Smooth muscle cell of the brain vasculature (primary cell): Measurements from ENCODE around the gene SEC11A.
"Not testable (repeated sequence)": the region's sequence is repeated elsewhere in the genome, so short reads cannot be mapped to it uniquely, and the experiment has no call there.

Source experiments
- DNase-seq: peaks from one replicate; pipeline ENCODE4 v3.0.0-alpha.2; 2012; ENCODE audit warnings: low read depth, low spot score

Gene SEC11A

GRCh38 chr15:84716036-84716732 lies at the start of gene SEC11A:
Gene SEC11A, minus strand, starts transcription at chr15:84716139. Its CDS starts 64 bp downstream, at chr15:84716075.
- peak; percentile 74 for DNase-seq

DNA sequence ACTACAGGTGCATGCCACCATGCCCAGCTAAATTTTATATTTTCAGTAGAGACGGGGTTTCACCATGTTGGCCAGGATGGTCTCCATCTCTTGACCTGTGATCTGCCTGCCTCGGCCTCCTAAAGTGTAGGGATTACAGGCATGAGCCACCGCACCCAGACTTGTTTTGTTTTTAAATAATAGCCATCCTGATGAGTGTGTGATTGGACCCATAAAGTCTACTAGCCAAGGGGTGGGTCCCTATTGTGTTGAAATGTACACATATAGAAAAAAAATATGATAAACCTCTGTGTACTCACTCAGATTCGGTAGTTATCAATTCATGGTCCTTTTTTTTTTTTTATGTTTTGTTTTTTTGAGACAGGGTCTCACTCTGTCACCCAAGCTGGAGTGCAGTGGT lies 49.7 kb upstream of the SEC11A start:
- DNase-seq = no peak

- DNase-seq = no peak
These were observed 49.0 kb upstream of the SEC11A start for GRCh38 chr15:84764989-84765388.

DNA sequence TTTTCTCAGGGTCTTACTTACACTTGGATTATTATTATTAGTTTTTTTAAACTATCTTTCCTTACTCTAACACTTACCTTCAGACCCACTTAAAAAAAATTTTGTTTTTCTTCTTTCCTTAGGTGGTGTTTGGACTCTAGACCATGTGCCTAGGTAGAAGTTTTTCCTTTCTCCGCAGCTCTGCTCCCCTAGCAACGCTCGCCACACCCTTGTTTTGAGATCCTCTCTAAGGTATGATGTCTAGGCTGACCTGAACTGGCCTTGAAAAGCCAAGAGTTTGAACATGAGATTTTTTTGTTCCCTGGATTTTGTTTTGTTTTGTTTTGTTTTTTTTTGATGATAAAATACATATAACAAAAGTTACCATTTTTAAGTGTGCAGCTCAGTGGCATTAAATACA lies 48.6 kb upstream of the SEC11A start:
- no peak for DNase-seq

DNA sequence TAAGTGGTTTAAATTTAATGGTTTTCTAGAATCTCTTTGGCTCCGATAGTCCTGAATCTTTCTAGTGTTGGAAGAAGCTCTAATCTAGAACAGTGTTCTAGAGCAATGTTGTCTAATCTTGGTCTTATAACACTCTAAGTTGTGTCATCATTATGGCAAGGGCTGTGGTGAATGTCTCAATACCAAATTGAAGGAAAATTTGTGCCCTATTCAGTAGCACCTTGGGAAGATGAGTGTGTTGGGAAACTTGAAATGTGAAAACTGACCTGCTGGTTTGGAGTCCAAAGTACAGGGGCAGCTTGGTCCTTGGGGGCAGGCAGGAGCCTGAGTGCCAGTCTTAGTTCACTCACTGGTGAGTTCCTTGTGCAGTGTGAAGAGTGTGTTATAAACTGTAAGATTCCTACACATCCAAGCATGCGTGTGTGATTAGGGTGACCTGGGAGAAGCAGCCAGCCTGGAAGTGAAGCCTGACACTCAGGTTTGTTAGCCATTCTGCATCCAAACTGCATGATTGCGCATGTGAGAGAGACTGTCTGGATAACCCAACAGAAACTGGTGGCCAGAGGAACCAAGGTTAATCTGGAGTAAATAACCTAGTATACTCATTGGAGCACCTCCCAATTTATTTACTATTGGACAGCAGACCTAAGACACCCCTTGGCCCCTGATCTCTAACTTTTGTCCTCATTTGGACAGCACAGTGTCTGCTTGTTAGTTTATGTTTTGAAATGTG lies 47.1 kb upstream of the SEC11A start:
- no peak for DNase-seq

- DNase-seq = no peak
These were observed 45.7 kb upstream of the SEC11A start for GRCh38 chr15:84761607-84762131.

GRCh38 chr15:84760219-84760618 lies 44.3 kb upstream of the SEC11A start:
- no peak for DNase-seq

GRCh38 chr15:84759018-84759417 lies 43.1 kb upstream of the SEC11A start:
- no peak for DNase-seq

DNA sequence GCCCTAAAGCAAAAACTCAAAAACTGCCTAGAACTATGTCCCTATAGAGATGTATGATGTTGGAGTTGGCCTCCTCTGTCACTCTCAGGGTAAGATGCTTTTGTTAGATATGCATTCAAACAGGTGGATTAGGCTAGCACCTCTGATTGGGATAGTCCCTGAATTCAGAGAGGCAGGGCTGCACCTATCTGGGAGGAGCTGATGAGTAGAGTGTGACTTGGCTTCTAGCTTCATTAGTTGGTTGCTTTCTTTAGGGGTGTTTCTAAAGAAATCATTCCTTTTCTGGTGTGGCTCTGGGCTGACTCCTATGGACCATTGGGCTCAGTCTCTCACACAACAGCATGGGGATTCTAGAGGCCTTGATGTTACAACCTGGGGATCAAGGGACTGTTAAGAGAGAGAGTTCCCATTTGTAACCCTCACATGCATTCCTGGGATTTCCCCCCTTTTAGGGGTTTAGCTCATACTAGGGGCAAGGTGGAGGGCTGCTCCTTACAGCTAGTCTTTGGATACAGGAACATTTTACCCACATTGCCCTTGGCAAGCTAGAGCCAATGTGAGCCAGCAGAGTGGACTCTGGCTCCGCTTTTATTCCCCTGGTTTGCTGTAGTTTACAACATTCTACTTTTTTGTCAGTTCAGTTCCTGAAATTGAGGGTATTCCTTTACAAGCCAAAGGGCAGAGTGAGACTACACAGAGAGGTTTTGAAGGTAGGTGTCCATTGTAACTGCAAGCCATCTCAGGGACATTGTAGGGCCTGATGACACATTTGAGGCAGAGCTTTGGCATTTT lies 40.0 kb upstream of the SEC11A start:
- DNase-seq = no peak

DNA sequence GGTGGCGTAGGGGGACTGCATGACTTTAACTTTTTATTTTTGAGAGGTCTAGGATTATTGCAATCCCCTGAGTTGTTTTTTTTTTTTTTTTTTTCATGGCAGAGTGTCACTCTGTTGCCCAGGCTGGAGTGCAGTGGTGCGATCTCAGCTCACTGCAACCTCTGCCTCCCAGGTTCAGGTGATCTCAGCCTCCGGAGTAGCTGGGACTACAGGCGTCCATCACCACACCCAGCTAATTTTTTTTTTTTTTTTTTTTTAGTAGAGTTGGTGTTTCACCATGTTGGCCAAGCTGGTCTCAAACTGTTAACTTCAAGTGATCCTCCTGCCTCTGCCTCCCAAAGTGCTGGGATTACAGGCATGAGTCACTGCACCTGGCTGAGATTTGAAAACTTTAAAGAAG lies 39.0 kb upstream of the SEC11A start:
- not testable (repeated sequence) for DNase-seq

DNA sequence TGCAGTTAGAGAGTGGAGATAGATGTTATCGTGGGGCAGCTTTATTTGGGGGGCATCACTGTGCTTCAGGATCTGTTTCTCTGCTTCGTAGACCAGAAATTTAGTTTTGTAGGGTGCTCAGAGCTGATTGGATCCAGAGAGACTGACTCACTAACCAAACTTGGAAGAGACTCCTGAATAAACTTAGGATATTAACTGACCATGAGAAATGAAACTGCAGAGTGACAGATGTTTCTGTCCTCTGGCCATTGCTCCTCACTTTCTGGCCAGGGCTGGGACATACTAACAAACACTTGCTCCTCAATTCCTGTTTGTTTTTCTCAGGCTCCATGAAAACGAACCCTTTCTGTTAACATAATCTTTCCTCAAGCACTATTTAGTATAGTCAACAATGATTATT lies 36.8 kb upstream of the SEC11A start:
- no peak for DNase-seq

- DNase-seq = no peak
These were observed 36.3 kb upstream of the SEC11A start for GRCh38 chr15:84752195-84752594.

GRCh38 chr15:84751721-84752120 lies 35.8 kb upstream of the SEC11A start:
- DNase-seq = not testable (repeated sequence)

DNA sequence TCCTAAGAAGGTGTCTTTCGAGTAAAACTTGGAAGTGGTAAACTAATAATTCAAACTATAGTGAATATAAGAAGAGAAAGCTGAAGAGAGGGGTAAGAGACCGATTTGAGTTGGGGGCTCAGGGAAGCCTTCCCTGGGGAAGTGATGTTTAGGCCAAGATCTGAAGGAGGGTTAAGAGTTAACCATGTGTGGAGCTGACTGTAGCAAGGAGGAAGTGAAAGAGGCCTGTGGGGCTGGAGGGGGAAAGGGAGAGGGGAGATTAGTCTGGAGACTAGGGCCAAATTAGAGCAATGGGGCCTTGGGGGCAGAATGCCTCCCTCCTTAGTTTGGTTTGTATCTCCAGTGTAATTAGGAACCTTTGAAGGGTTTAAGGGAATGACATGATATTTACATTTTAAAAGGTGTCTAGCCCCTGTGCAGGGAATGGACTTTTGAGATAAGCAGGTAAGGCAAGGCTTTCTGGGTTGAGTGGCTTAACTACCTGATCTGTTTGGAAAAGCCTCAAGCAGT lies 34.7 kb upstream of the SEC11A start:
- DNase-seq = no peak

DNA sequence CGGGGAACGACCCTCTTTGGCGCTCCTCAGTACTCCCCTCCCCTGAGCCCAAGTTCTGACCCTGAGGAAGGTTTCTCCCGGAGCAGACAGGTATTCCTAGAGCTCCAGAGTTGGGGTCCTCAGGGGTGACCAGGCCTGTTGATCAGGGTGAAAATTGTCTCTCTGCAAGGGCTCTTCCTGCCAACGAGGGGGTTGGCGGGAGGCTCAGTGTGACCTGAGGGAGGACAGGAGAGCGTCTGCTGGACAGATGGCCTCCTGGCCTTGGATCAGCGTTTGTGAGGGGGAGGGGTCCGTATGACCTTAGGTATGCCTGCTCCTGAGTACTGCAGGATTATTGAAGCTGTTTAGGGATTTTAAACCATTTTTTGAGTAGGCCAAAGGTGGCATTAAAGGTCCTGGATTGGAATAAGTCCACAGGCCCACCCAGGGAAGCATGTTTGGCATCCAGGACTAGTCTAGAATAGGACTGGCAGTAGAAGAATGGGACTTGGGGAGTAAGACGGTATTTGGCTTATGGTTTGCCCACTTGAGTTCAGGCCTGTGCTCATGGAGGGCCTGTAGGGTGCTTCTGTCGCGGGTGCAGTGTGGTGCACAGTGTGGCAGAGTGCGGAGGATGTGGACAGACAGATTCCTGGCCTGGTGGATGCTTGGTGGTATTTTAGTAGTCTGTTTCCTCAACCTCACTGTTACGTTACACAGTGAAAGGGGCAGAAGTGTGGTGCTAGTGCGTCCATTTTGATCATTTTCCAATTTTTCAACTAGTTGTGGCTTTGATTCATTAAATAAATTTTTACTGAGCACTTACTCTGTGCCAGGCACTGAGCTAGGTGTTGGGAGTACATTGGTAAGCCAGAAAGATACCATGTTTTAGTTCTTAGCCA lies 33.4 kb upstream of the SEC11A start:
- no peak for DNase-seq

DNA sequence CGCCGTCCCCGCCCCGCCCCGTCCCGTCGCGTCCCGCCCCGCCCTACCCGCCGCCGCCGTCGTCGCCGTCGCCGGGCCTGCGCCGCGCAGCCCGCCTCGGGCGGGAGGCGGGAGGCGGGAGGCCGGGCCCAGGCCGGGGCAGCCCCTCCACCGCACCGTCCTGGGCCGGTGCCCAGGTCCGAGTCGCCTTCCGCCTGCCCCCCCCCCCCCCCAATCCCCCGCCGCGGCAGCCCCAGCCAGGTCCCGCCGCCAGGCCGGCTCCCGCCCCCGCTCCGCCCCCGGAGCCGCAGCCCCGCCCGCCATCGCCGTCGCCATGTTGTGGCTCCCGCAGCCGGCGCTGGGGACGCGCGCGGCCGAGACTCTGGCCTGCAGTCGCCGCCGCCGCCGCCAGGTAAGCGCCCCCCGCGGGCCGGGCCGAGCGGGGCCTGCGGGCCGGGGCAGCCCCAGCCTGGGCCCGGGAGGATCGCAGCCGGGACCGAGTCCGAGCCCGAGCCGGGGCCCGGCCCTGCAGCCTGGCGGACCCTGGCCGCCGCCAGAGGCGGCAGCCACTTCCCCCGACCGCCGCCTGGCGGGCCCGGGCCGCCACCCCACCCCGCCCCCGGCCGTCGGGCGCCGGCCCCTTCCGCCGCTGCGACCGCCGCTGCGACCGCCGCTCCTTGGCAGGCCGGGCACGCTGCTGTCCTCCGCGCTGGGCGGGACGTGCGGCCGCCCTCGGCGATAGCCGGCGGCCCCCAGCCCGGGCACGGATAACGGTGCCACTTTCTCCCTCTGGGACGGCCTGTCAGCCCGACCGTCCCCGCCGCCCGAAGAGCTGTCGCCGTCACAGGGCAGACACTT lies 32.6 kb upstream of the SEC11A start, which contains the start of gene ZNF592:
Gene ZNF592 (plus strand): TSS at position 319 of the 837 bp plus-strand sequence. CDS start 34,084 bp downstream, outside the sequence.
- peak; percentile 24 for DNase-seq

DNA sequence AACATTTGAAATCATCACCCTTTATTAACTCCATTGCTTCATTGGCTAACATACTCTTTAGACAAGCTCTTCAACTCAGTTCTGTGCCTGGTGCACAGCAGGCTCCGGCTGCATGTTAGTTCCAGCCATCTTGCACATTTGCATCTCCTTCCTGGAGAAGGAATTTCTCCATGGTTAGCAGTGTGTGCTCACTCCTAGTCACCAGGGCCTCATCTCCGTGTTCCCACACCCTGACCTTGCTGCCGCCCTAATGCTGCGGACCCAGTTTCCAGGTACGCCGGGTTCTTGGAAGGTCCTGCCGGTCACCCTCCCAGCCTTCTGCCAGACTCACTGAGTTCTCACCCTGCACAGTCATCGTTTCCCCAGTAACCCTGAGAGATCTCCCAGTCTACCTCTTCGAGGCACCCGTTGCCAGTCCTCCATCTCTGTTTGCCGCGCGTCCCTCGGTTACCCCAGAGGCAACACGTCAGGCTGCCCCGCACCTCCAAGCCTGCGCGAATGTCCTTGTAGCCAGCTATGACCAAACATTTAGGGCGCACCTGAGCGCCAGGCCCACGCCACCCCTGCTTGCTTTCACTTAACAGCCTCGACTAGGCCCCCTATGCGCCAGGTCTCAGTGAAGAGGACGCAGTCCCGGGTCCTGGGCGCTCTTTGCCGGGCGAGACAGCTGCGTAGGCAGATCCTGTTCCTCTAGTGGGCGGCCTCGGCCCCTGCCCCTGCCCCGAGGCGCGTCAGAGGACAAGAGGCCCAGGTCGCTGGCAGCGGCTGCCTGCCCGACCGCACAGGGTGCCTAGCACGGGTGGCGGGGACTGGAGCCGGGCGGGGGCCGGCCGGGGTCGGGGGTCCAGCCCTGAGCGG lies 31.7 kb upstream of the SEC11A start:
- peak; percentile 17 for DNase-seq

- DNase-seq = no peak
These were observed 25.2 kb upstream of the SEC11A start for GRCh38 chr15:84741121-84741520.

- no peak for DNase-seq
These were observed 24.8 kb upstream of the SEC11A start for GRCh38 chr15:84740691-84741090.
